ENCODE data around the gene HTD2.

DNA sequence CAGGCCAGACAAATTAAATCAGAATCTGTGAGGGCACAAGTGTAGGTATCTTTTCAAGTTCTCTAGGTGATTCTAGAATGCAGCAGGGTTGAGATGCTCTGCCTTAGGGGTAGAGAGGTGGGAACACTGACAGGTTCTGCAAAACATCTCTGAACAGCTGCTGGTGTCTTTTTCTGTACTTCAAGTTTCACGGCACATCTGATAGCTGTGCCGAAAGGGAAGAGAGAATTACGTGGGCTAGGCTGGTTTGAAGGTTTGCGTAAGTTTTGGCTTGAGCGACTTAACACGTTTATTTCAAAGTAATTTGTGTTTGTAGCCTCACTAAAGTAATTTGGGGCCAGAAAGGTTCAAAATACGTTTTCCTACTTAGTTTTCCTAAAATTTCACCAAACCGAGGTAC lies 48.9 kb downstream of the HTD2 start:
- TF ChIP-seq YY1 (IDR thresholded peaks at IDR 0.05; ENCODE audit: insufficient read depth, insufficient read length), result no peak
- no peak for TF ChIP-seq ZNF274 (IDR thresholded peaks at IDR 0.05; ENCODE audit: low read depth, low read length)
- no peak for TF ChIP-seq SUZ12 (IDR thresholded peaks at IDR 0.05; ENCODE audit: extremely low read depth, insufficient read depth, insufficient read length)

All from NT2/D1 (cell line).